ENCODE measurements around the gene PKD1L1. TPM values are rescaled to one million over a fixed set of nuclear protein-coding genes. Genes with fewer than 3 reads are reported as not detected.

Gene PKD1L1
- total RNA-seq, 1 experiment from 2014 or later = 0.07 TPM

DNA sequence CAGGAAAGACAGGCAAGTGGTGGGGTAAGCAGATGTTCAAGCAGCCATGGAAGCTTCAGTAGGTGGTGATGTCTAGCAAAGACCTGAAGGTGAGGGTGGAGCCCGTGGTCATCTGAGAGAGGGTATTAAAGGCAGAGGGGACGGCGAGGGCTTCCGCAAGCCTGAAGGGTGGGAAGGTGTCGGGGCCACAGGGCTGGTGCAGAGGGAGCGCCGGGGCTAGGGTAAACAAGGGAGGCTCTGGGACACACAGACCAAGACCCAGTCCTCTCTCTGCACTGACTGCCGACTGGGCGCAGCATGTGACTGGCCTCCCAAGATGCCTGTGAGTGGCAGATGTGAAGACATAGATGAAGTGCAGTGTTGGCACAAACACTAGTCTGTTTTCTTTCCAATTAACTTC lies 132.4 kb downstream of the PKD1L1 start (continued):
- no peak for TF ChIP-seq TP53 (CRISPR knock-in tag; IDR thresholded peaks at IDR 0.05)
- no peak for TF ChIP-seq ZNF423 (CRISPR knock-in tag; IDR thresholded peaks at IDR 0.05)
- TF ChIP-seq, protein P1, sequence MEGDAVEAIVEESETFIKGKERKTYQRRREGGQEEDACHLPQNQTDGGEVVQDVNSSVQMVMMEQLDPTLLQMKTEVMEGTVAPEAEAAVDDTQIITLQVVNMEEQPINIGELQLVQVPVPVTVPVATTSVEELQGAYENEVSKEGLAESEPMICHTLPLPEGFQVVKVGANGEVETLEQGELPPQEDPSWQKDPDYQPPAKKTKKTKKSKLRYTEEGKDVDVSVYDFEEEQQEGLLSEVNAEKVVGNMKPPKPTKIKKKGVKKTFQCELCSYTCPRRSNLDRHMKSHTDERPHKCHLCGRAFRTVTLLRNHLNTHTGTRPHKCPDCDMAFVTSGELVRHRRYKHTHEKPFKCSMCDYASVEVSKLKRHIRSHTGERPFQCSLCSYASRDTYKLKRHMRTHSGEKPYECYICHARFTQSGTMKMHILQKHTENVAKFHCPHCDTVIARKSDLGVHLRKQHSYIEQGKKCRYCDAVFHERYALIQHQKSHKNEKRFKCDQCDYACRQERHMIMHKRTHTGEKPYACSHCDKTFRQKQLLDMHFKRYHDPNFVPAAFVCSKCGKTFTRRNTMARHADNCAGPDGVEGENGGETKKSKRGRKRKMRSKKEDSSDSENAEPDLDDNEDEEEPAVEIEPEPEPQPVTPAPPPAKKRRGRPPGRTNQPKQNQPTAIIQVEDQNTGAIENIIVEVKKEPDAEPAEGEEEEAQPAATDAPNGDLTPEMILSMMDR (IDR thresholded peaks at IDR 0.05) = no peak
- TF ChIP-seq NR2C2 (CRISPR knock-in tag; IDR thresholded peaks at IDR 0.05) = no peak
- TF ChIP-seq ZNF416 (CRISPR knock-in tag; IDR thresholded peaks at IDR 0.05) = no peak
- TF ChIP-seq FOXP1 (CRISPR knock-in tag; IDR thresholded peaks at IDR 0.05; ENCODE audit: borderline replicate concordance) = no peak
- TF ChIP-seq, protein P2, sequence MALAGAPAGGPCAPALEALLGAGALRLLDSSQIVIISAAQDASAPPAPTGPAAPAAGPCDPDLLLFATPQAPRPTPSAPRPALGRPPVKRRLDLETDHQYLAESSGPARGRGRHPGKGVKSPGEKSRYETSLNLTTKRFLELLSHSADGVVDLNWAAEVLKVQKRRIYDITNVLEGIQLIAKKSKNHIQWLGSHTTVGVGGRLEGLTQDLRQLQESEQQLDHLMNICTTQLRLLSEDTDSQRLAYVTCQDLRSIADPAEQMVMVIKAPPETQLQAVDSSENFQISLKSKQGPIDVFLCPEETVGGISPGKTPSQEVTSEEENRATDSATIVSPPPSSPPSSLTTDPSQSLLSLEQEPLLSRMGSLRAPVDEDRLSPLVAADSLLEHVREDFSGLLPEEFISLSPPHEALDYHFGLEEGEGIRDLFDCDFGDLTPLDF (CRISPR knock-in tag; IDR thresholded peaks at IDR 0.05) = no peak
- TF ChIP-seq FOXK1 (CRISPR knock-in tag; IDR thresholded peaks at IDR 0.05) = no peak
- no peak for TF ChIP-seq CREM (CRISPR knock-in tag; IDR thresholded peaks at IDR 0.05)
- TF ChIP-seq ZNF138 (CRISPR knock-in tag; conservative IDR thresholded peaks at IDR 0.05) = no peak
- TF ChIP-seq CBFB (CRISPR knock-in tag; IDR thresholded peaks at IDR 0.05; ENCODE audit: low read depth) = no peak
- TF ChIP-seq, protein P3, sequence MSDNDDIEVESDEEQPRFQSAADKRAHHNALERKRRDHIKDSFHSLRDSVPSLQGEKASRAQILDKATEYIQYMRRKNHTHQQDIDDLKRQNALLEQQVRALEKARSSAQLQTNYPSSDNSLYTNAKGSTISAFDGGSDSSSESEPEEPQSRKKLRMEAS (CRISPR knock-in tag; IDR thresholded peaks at IDR 0.05) = no peak
- TF ChIP-seq ZNF317 (CRISPR knock-in tag; IDR thresholded peaks at IDR 0.05; ENCODE audit: borderline replicate concordance, low read depth) = no peak

DNA sequence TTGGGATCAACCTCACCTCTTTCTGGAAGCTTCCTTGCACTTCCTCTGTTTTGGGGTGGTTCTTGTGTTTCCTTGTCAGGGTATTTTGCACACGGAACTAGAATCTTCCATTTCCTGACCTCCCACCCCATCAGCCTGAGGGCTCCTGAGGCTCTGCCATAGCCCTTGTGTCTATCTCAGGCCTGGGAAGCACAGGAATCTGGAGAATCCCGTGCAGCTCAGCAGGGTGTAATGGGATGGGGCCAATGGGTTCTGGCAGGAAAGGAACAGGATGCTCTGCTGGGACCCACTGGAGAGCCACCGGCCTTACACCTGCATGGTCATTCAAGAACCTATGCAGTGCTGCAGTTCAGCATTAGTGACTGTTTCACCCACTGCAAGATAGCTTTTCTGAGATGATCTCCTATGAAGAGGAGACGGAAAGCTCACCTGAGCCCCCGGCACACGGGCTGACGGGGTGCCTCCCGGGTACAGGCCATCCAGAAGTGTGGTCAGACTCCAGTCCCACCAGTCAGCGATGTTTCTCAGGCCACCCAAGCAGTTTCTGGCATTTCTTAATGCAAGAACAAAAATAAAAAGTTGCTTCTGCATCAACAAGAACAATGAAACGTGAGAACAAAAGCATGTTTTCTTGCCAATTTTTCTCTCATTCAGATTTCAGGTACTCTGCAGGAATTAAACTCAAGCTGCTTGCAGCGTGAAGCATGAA lies 133.2 kb downstream of the PKD1L1 start:
- TF ChIP-seq ZNF423 (CRISPR knock-in tag; IDR thresholded peaks at IDR 0.05) (peak; percentile 34), OVOL2 (CRISPR knock-in tag; IDR thresholded peaks at IDR 0.05; ENCODE audit: borderline replicate concordance) (no peak)
- POLR2A ChIA-PET = no interaction called here
- no peaks in the 10 kb centered on the region for H3K9me3 Mint-ChIP-seq
- ATAC-seq = peak; percentile 86
- no peak overlapping the region for H3K4me3 Mint-ChIP-seq
- no peaks in the 10 kb centered on the region for H3K36me3 Mint-ChIP-seq
- peak; percentile 57 for DNase-seq (ENCODE audit: low spot score)
- CTCF ChIA-PET = interaction anchor here (0.9 to 1.2 kb wide), 2 partner anchors 161 to 549 kb away, joined by 3 to 7 read pairs; no protein-coding TSS in a partner anchor
- peaks cover 16% of the 10 kb centered on the region for H3K4me1 Mint-ChIP-seq
- no peaks in the 10 kb centered on the region for H3K27me3 Mint-ChIP-seq (ENCODE audit: low read depth)
- H3K27ac Mint-ChIP-seq = no peak overlapping the region

DNA sequence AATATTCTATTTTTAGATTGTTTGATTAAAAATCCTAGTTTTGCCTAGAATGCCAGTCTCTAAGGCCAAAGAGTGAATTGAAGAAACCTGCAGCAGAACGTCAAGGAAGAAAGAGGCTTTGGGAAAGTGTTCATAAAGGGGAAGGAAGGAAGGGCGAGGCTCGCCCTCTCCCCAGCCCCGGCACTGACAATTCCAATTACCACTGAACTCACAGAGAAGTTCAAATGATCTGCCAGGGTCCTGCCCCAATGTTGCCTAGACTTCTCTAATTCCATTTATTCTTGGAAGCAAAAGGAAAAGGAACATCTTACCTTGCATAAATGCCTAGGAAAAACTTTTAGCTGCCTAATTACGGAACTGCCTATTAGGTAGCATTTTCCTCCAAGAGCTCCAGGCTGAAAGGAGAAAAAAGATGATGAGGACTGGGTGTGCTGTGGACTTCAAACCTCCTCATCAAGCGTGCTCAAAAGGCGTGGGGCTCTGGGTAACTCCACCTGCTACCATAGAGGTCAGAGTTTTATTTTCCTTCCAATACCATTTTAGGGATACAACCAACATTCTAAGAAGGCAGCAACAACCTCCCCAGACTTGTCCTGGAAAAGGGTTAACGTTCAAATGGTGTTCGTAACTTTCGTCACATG lies 134.5 kb downstream of the PKD1L1 start:
- ChIA-PET CTCF (interaction anchor here (0.7 to 1.2 kb wide), 2 partner anchors 119 to 548 kb away, joined by 4 to 7 read pairs; no protein-coding TSS in a partner anchor), POLR2A (no interaction called here)
- no peak for DNase-seq (ENCODE audit: low spot score)
- H3K36me3 Mint-ChIP-seq = no peaks in the 10 kb centered on the region
- TF ChIP-seq ZNF317 (CRISPR knock-in tag; IDR thresholded peaks at IDR 0.05; ENCODE audit: borderline replicate concordance, low read depth) (no peak), FOXP1 (CRISPR knock-in tag; IDR thresholded peaks at IDR 0.05; ENCODE audit: borderline replicate concordance) (no peak), GABPB1 (CRISPR knock-in tag; IDR thresholded peaks at IDR 0.05) (no peak), RORB (CRISPR knock-in tag; IDR thresholded peaks at IDR 0.05) (no peak), ZBTB21 (CRISPR knock-in tag; IDR thresholded peaks at IDR 0.05; ENCODE audit: borderline replicate concordance) (no peak), KAT7 (CRISPR knock-in tag; IDR thresholded peaks at IDR 0.05; ENCODE audit: borderline replicate concordance) (no peak), MYBL2 (CRISPR knock-in tag; IDR thresholded peaks at IDR 0.05) (no peak), NFYB (CRISPR knock-in tag; conservative IDR thresholded peaks at IDR 0.05; ENCODE audit: low read depth) (no peak)
- TF ChIP-seq, protein P4, sequence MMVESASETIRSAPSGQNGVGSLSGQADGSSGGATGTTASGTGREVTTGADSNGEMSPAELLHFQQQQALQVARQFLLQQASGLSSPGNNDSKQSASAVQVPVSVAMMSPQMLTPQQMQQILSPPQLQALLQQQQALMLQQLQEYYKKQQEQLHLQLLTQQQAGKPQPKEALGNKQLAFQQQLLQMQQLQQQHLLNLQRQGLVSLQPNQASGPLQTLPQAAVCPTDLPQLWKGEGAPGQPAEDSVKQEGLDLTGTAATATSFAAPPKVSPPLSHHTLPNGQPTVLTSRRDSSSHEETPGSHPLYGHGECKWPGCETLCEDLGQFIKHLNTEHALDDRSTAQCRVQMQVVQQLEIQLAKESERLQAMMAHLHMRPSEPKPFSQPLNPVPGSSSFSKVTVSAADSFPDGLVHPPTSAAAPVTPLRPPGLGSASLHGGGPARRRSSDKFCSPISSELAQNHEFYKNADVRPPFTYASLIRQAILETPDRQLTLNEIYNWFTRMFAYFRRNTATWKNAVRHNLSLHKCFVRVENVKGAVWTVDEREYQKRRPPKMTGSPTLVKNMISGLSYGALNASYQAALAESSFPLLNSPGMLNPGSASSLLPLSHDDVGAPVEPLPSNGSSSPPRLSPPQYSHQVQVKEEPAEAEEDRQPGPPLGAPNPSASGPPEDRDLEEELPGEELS (CRISPR knock-in tag; IDR thresholded peaks at IDR 0.05) = no peak
- TF ChIP-seq, protein P5, sequence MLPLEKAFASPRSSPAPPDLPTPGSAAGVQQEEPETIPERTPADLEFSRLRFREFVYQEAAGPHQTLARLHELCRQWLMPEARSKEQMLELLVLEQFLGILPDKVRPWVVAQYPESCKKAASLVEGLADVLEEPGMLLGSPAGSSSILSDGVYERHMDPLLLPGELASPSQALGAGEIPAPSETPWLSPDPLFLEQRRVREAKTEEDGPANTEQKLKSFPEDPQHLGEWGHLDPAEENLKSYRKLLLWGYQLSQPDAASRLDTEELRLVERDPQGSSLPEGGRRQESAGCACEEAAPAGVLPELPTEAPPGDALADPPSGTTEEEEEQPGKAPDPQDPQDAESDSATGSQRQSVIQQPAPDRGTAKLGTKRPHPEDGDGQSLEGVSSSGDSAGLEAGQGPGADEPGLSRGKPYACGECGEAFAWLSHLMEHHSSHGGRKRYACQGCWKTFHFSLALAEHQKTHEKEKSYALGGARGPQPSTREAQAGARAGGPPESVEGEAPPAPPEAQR (CRISPR knock-in tag; IDR thresholded peaks at IDR 0.05) = no peak
- H3K4me1 Mint-ChIP-seq = peaks cover 11% of the 10 kb centered on the region
- H3K9me3 Mint-ChIP-seq = no peaks in the 10 kb centered on the region
- H3K27me3 Mint-ChIP-seq (ENCODE audit: low read depth) = no peaks in the 10 kb centered on the region
- no peak overlapping the region for H3K27ac Mint-ChIP-seq
- ATAC-seq = no peak
- no peak overlapping the region for H3K4me3 Mint-ChIP-seq
